Peyer's patch (tissue), 4 donors: ENCODE results near the gene SELENOP.

Experiments used
- CTCF ChIP-seq, 6 experiments: fragments of 450-650 bp in 4 of 6; fragments of 200-600 bp in 2 of 6; sonication (generic) in 1 of 6; IDR thresholded peaks; one replicate each; pipeline ENCODE4 v1.5.1; 2017 to 2019; ENCODE audit warnings: antibody characterized with exemption in 6 of 6, mild to moderate bottlenecking in 3 of 6, moderate library complexity in 1 of 6
- POLR2A ChIP-seq, 2 donors: fragments of 450-650 bp; IDR thresholded peaks; one replicate each; pipeline ENCODE4 v1.5.1; 2017; ENCODE audit warnings: antibody characterized with exemption in 2 of 2, mild to moderate bottlenecking in 2 of 2, moderate library complexity in 2 of 2

- TF ChIP-seq CTCF (IDR thresholded peaks at IDR 0.05) (no peak), POLR2A (IDR thresholded peaks at IDR 0.05) (no peak)
Observed at GRCh38 chr5:42781584-42781983, 30.1 kb downstream of the SELENOP start.
